ENCODE data around the gene FAM53C. TPM values are rescaled to one million over a fixed set of nuclear protein-coding genes. Genes with fewer than 3 reads are reported as not detected.
A peak's percentile ranks its signal among the peaks of the same experiment; 100 is the strongest.
"Not testable (repeated sequence)": the region's sequence is repeated elsewhere in the genome, so short reads cannot be mapped to it uniquely, and the experiment has no call there.

FAM53C gene
- polyA plus RNA-seq, result 30.6 TPM
- long read RNA-seq, donor 1, full-length matches to known transcripts, result 3 of 3 reads
- long read RNA-seq, donor 1, partial matches to known transcripts, result 0 of 3 reads
- long read RNA-seq, donor 1, other reads (novel, unspliced or antisense), result 0 of 3 reads
- long read RNA-seq, donor 2, full-length matches to known transcripts, result 6 of 19 reads
- long read RNA-seq, donor 2, partial matches to known transcripts, result 13 of 19 reads
- long read RNA-seq, donor 2, other reads (novel, unspliced or antisense), result 0 of 19 reads
- long read RNA-seq, donor 3, full-length matches to known transcripts, result 7 of 13 reads
- long read RNA-seq, donor 3, partial matches to known transcripts, result 6 of 13 reads
- long read RNA-seq, donor 3, other reads (novel, unspliced or antisense), result 0 of 13 reads
- long read RNA-seq, donor 4, result 0 reads
- long read RNA-seq, donor 5, full-length matches to known transcripts, result 3 of 3 reads
- long read RNA-seq, donor 5, partial matches to known transcripts, result 0 of 3 reads
- long read RNA-seq, donor 5, other reads (novel, unspliced or antisense), result 0 of 3 reads
- long read RNA-seq, donor 6, full-length matches to known transcripts, result 4 of 4 reads
- long read RNA-seq, donor 6, partial matches to known transcripts, result 0 of 4 reads
- long read RNA-seq, donor 6, other reads (novel, unspliced or antisense), result 0 of 4 reads
- long read RNA-seq, donor 7, result 0 reads
- long read RNA-seq, donor 8, full-length matches to known transcripts, result 7 of 17 reads
- long read RNA-seq, donor 8, partial matches to known transcripts, result 10 of 17 reads
- long read RNA-seq, donor 8, other reads (novel, unspliced or antisense), result 0 of 17 reads
- long read RNA-seq, donor 9, full-length matches to known transcripts, result 1 of 6 reads
- long read RNA-seq, donor 9, partial matches to known transcripts, result 5 of 6 reads
- long read RNA-seq, donor 9, other reads (novel, unspliced or antisense), result 0 of 6 reads
- long read RNA-seq, donor 10, full-length matches to known transcripts, result 7 of 7 reads
- long read RNA-seq, donor 10, partial matches to known transcripts, result 0 of 7 reads
- long read RNA-seq, donor 10, other reads (novel, unspliced or antisense), result 0 of 7 reads
- long read RNA-seq, donor 11, full-length matches to known transcripts, result 3 of 3 reads
- long read RNA-seq, donor 11, partial matches to known transcripts, result 0 of 3 reads
- long read RNA-seq, donor 11, other reads (novel, unspliced or antisense), result 0 of 3 reads

GRCh38 chr5:138337685-138338410 is at the start of gene FAM53C:
TSS of gene FAM53C (plus strand) at chr5:138338266. CDS start at chr5:138341336, 3,070 bp downstream.
- no CpG with 5 or more reads among the region's 56 CpGs for whole genome bisulfite sequencing (ENCODE audit: insufficient coverage, low lambda C conversion rate)
- peaks cover 7% of the 10 kb centered on the region for H3K4me1 ChIP-seq (ENCODE audit: control insufficient read depth, insufficient read depth, low read length)
- peaks cover 8% of the 10 kb centered on the region for H3K36me3 ChIP-seq (ENCODE audit: control insufficient read depth, insufficient read depth, low read length)
- no peaks in the 10 kb centered on the region for H3K27me3 ChIP-seq (ENCODE audit: control insufficient read depth, insufficient read depth, low read length)
- H3K9me3 ChIP-seq (ENCODE audit: control insufficient read depth, low read depth, low read length), result no peaks in the 10 kb centered on the region
- peak within 1 kb of the TSS; percentile 80 for H3K27ac ChIP-seq (ENCODE audit: low read length)
- DNase-seq, result peak; percentile 96 to 99
- H3K4me3 ChIP-seq (ENCODE audit: low read length), result peak within 1 kb of the TSS; percentile 91

DNA sequence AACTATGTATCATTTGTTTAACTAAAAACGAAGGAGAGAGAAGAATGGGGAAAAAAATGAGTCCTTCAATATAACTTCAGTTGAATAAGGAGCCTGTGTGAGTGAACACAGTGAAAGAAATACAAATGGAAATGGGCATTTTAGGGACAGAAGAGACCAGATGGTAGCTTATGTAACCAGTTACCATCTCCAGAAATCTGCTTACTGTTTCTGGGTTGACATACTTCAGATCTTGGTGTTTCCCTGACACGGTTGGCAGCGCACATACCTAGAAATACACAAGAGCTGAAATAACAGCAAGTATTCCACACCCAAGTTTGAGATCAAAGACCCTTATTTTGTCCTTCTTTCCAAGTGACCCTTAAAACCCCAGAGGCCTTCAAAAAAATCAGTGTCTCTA is 48.8 kb upstream of the FAM53C start:
- WGBS (ENCODE audit: insufficient coverage, low lambda C conversion rate), result 90% methylated on average over 2 of the region's 3 CpGs
- no peaks in the 10 kb centered on the region for H3K9me3 ChIP-seq (ENCODE audit: control insufficient read depth, low read depth, low read length)
- no peaks in the 10 kb centered on the region for H3K4me1 ChIP-seq (ENCODE audit: control insufficient read depth, insufficient read depth, low read length)
- H3K27me3 ChIP-seq (ENCODE audit: control insufficient read depth, insufficient read depth, low read length), result no peaks in the 10 kb centered on the region
- DNase-seq, result no peak
- peaks cover 16% of the 10 kb centered on the region for H3K36me3 ChIP-seq (ENCODE audit: control insufficient read depth, insufficient read depth, low read length)
- H3K27ac ChIP-seq (ENCODE audit: low read length), result no peak overlapping the region
- H3K4me3 ChIP-seq (ENCODE audit: low read length), result no peak overlapping the region

DNA sequence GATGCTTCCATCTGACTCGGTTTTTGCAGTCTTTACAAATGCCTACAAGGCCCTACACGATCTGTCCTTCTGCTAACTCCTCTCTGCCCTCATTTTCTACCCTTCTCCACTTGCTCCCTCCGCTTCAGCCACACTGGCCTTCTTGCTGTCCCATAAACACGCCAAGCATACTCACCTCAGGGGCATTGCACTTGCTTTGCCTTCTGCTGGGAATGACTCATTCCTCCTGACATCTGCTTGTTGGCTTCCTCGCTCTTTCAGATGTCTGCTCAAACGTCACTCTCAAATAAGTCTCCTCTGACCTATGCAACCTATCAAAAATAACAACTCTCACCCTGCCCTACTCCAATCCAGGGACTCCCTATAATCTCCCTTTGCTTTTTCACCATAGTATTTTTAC is 34.7 kb upstream of the FAM53C start:
- Histone ChIP-seq H3K9me3 (ENCODE audit: control insufficient read depth, low read depth, low read length) (no peaks in the 10 kb centered on the region), H3K27me3 (ENCODE audit: control insufficient read depth, insufficient read depth, low read length) (no peaks in the 10 kb centered on the region), H3K4me1 (ENCODE audit: control insufficient read depth, insufficient read depth, low read length) (no peaks in the 10 kb centered on the region), H3K4me3 (ENCODE audit: low read length) (no peak overlapping the region), H3K27ac (ENCODE audit: low read length) (no peak overlapping the region), H3K36me3 (ENCODE audit: control insufficient read depth, insufficient read depth, low read length) (no peaks in the 10 kb centered on the region)
- 100% methylated on average over 1 of the region's 6 CpGs for WGBS (ENCODE audit: insufficient coverage, low lambda C conversion rate)
- DNase-seq, result no peak

GRCh38 chr5:138305797-138306196 is 32.3 kb upstream of the FAM53C start:
- Histone ChIP-seq H3K9me3 (ENCODE audit: control insufficient read depth, low read depth, low read length) (no peaks in the 10 kb centered on the region), H3K4me1 (ENCODE audit: control insufficient read depth, insufficient read depth, low read length) (no peaks in the 10 kb centered on the region), H3K36me3 (ENCODE audit: control insufficient read depth, insufficient read depth, low read length) (no peaks in the 10 kb centered on the region), H3K27me3 (ENCODE audit: control insufficient read depth, insufficient read depth, low read length) (no peaks in the 10 kb centered on the region), H3K27ac (ENCODE audit: low read length) (no peak overlapping the region), H3K4me3 (ENCODE audit: low read length) (no peak overlapping the region)
- no CpG with 5 or more reads among the region's 1 CpG for WGBS (ENCODE audit: insufficient coverage, low lambda C conversion rate)
- no peak for DNase-seq

DNA sequence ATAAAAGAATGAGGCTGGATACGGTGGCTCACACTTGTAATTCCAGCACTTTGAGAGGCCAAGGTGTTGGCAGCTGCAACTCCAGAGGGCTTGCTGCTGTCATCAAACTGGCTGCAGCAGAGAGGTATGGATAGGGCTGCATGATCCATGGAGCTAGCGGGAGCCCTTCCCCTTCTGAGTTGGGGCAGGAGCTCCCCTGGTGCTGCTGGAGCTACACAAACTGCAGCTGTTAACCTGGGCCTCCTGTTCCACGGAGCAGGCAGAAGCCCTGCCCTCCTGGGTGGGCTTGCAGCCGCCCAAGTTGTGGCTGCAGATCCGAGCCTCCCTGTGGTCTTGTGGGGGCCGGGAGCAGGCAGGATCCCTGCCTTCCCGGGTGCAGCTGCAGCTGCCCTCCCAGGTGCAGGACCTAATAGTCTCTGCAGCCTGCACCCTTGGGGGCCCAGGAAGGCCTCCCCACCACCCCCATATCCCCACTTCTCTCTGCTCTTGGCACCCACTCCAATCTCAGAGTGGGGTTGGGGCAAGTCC is 22.3 kb upstream of the FAM53C start:
- no peak for DNase-seq
- Histone ChIP-seq H3K27me3 (ENCODE audit: control insufficient read depth, insufficient read depth, low read length) (no peaks in the 10 kb centered on the region), H3K36me3 (ENCODE audit: control insufficient read depth, insufficient read depth, low read length) (no peaks in the 10 kb centered on the region), H3K27ac (ENCODE audit: low read length) (no peak overlapping the region), H3K4me3 (ENCODE audit: low read length) (no peak overlapping the region), H3K4me1 (ENCODE audit: control insufficient read depth, insufficient read depth, low read length) (no peaks in the 10 kb centered on the region), H3K9me3 (ENCODE audit: control insufficient read depth, low read depth, low read length) (no peaks in the 10 kb centered on the region)
- WGBS (ENCODE audit: insufficient coverage, low lambda C conversion rate), result no CpG with 5 or more reads among the region's 7 CpGs

GRCh38 chr5:138316355-138316754 is 21.7 kb upstream of the FAM53C start:
- H3K4me3 ChIP-seq (ENCODE audit: low read length), result no peak overlapping the region
- H3K27ac ChIP-seq (ENCODE audit: low read length), result no peak overlapping the region
- WGBS (ENCODE audit: insufficient coverage, low lambda C conversion rate), result no CpG with 5 or more reads among the region's 3 CpGs
- no peaks in the 10 kb centered on the region for H3K9me3 ChIP-seq (ENCODE audit: control insufficient read depth, low read depth, low read length)
- no peaks in the 10 kb centered on the region for H3K36me3 ChIP-seq (ENCODE audit: control insufficient read depth, insufficient read depth, low read length)
- no peaks in the 10 kb centered on the region for H3K4me1 ChIP-seq (ENCODE audit: control insufficient read depth, insufficient read depth, low read length)
- no peaks in the 10 kb centered on the region for H3K27me3 ChIP-seq (ENCODE audit: control insufficient read depth, insufficient read depth, low read length)
- DNase-seq, result no peak

- WGBS (ENCODE audit: insufficient coverage, low lambda C conversion rate), result 100% methylated on average over 1 of the region's 4 CpGs
- H3K27ac ChIP-seq (ENCODE audit: low read length), result not testable (repeated sequence)
These were observed 19.9 kb upstream of the FAM53C start for GRCh38 chr5:138318211-138318610.

GRCh38 chr5:138330813-138331448 is 7.1 kb upstream of the FAM53C start:
- H3K4me1 ChIP-seq (ENCODE audit: control insufficient read depth, insufficient read depth, low read length), result peaks cover 7% of the 10 kb centered on the region
- peak in 1 of 2 donors; percentile 33 for DNase-seq
- H3K27me3 ChIP-seq (ENCODE audit: control insufficient read depth, insufficient read depth, low read length), result no peaks in the 10 kb centered on the region
- peak overlapping the region; percentile 54 for H3K4me3 ChIP-seq (ENCODE audit: low read length)
- no peaks in the 10 kb centered on the region for H3K36me3 ChIP-seq (ENCODE audit: control insufficient read depth, insufficient read depth, low read length)
- WGBS (ENCODE audit: insufficient coverage, low lambda C conversion rate), result no CpG with 5 or more reads among the region's 12 CpGs
- peak overlapping the region; percentile 38 for H3K27ac ChIP-seq (ENCODE audit: low read length)
- no peaks in the 10 kb centered on the region for H3K9me3 ChIP-seq (ENCODE audit: control insufficient read depth, low read depth, low read length)

More at GRCh38 chr5:138318211-138318610, 19.9 kb upstream of the FAM53C start:
- not testable (repeated sequence) for H3K9me3 ChIP-seq (ENCODE audit: control insufficient read depth, low read depth, low read length); DNase-seq; H3K4me1 ChIP-seq (ENCODE audit: control insufficient read depth, insufficient read depth, low read length); H3K27me3 ChIP-seq (ENCODE audit: control insufficient read depth, insufficient read depth, low read length); H3K36me3 ChIP-seq (ENCODE audit: control insufficient read depth, insufficient read depth, low read length); H3K4me3 ChIP-seq (ENCODE audit: low read length)
